Measurements from ENCODE around the gene TRA2A.

- TF ChIP-seq GATA2 (IDR thresholded peaks at IDR 0.05; ENCODE audit: low read depth, low read length) (no peak), GATA3 (IDR thresholded peaks at IDR 0.05; ENCODE audit: low read depth, low read length) (no peak)
These were observed 58.6 kb downstream of the TRA2A start for GRCh38 chr7:23472956-23473843.

Data from SH-SY5Y (cell line).